NCI-H82 (cell line): ENCODE data around the gene CAMK2B.

Experiments
- DNase-seq: peaks from one replicate; lab custom pipeline; 2025; lab: John Stamatoyannopoulos, UW

Gene CAMK2B

DNA sequence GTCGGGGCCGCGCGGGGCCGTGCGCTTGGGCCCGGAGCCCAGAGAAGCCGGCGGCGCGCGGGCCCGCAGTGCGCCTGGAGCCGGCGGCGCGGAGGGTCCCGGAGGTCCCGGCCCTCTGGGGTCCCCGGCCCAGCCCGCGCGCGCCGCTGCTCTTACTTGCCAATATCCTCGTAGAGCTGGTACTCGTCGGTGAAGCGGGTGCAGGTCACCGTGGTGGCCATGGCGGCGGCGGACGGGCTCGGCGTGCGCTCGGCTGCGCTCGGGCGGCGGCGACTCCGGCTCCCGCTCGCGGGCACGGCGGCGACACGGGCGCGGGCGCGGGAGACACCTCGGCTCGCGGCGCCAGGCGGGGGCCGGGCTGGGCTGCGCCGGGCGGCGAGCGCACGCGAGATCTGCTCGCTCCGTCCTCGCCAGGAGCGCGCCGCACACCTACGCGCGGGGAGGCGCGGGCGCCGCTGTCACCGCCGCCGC lies at the start of gene CAMK2B:
CAMK2B (minus strand) TSS at position 394 of the 471 bp plus-strand sequence; CDS start at position 221, 173 bp downstream.
- peak; percentile 22 for DNase-seq

DNA sequence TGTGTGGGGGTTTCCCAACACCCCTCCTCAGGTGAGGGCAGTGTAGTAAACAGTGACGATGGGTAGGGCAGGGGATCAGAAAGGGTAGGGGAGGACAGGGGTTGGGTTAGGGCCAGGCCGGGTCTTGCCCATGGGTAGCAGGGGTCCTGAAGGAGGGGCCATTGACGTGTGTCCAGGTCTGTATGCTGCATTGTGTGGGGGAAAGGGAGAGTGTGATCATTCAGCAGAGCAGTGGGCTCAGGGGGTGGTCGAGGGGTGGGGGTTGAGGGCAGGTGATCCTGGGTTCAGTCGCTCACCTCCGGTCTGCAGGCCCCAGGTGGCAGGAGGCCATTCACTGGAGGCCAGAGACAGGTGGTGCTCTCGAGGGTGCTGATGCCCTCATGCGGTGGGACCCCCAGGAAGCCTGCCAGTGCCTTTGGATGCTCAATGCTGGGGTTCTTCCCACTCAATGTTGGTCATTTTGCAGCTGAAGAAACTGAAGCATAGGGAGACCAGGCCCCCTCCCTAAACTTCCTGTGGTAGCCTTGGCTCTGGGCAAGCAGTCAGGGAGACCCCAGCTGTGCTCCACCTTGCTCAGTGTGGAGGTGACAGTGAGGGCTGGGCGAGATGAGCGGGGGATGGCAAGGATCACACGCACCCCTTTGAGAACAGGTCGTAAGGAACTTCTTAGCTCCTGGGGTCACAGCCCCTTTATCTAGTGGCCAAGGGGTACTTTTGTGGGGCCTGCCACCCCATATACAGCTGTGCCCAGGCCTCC lies 48.8 kb upstream of the CAMK2B start:
- DNase-seq, result no peak

GRCh38 chr7:44373418-44373740 lies 48.0 kb upstream of the CAMK2B start:
- DNase-seq, result no peak

DNA sequence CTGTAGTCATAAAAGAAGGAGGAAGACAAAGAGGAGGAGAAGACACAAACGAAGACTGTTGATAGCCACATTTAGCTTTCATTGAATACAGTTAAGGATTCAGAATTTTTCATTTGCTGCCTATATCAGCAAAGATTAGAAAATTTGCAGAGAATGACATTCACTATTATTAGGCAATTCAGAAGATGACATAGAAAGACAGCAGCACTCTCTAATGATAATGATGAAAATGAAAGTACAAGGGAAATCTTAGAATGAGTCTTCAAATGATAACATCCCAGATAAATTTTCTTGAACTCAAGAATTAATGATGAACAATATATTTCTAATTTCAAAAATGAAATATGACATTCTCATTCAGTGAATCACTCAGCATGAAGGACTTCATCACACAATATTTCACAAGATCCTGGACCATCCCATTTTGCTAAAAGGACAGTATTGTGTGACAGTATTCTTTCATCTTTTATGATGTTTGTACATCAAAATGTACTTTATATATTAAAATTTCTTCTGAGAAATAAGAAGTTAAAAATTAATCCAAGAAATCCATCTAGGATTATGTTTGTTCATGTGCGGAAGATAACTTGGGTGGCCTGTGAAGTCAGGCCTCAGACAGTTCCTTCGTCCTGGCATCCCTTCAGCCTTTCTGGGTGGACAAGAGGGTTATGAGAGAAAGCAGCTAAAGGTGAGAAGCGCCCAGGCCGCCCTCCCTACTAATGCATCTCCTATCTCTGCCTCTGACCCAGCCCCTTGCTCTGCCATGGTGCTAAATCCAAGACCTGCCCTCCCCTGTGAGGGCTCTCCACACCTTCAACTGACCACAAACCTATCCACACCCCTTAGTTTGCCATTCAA lies 47.4 kb upstream of the CAMK2B start:
- DNase-seq, result no peak

- DNase-seq, result no peak
Observed at GRCh38 chr7:44368885-44369284, 43.5 kb upstream of the CAMK2B start.

DNA sequence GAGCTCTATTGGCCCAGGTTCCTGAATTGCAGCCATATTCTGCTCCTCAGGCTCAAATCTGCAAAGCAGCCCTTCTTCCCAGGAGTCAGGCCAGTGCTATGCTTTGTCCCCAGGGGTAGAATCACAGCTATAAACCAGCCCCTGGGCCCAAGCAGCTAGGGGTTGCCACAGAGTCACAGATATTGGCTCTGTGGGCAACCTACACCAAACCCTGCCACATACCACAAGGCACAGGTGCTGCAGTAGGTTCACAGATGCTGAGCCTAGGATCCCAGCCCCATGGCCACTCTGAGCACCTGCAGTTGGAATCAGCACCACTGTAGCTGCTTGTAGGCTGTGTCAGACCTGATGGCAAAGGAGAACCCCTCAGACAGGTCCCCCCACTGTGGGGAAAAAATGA lies 43.1 kb upstream of the CAMK2B start:
- DNase-seq, result no peak

DNA sequence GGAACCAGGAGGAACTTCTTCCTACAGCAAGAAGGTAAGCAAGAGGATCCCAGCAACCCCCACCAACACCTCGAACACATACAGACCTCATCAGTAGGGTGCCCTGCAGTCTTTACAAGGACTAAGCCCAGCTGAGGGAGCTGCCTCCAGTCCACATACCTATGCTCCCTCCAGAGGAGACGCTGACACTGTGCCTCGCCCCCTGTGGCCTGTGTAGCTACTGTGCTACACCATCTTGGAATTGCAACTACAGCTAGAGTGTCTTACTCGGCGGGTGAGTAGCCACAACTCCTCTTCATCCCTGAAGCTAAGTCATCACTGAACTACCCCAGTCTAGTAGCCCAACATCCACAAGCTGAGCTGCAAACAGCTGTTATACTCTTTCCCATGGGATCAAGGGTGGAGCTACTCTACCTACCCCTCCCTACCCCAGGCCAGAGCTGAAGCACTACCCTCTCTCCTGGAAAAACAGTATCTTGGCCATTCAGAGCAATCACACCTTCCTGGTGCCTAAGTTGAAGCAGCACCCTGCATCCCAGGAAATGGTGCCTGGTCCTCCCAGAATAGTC lies 42.2 kb upstream of the CAMK2B start:
- no peak for DNase-seq

- DNase-seq, result no peak
Observed at GRCh38 chr7:44366986-44367385, 41.6 kb upstream of the CAMK2B start.

DNA sequence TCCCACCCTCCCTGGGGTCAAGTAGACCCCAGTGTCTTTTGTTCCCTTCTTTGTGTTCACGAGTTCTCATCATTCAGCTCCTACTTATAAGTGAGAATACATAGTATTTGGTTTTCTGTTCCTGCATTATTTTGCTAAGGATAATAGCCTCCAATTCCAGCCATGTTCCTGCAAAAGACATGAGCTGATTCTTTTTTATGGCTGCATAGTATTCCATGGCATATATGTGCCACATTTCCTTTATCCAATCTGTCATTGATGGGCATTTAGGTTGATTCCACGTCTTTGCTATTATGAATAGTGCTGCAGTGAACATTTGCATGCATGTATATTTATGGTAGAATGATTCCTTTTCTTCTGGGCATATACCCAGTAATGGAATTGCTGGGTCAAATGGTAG lies 28.3 kb upstream of the CAMK2B start:
- no peak for DNase-seq

GRCh38 chr7:44348851-44349781 lies 23.7 kb upstream of the CAMK2B start:
- peak; percentile 43 for DNase-seq

DNA sequence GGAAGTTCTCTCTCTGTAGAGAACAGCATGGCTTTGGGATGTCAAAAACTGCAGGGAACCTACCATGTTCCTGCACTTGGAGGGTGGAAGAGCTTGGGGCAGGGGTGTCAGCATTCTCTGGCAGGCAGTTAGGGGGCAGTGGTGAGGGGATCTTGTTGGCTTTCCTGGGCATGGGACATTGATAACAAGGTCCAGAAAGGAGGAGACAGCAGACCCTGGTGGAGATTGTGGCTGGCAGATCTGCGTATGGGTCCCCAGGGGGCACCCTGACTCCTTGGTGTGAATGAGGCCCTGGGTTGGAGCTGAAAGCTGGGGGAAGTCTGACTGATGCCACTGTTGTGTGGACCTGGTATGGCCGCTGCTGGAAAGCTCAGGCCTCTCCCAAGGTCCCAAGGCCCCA lies 22.9 kb upstream of the CAMK2B start:
- peak; percentile 35 for DNase-seq

GRCh38 chr7:44347546-44348114 lies 22.2 kb upstream of the CAMK2B start:
- DNase-seq, result no peak

- no peak for DNase-seq
Observed at GRCh38 chr7:44346063-44346462, 20.7 kb upstream of the CAMK2B start.

DNA sequence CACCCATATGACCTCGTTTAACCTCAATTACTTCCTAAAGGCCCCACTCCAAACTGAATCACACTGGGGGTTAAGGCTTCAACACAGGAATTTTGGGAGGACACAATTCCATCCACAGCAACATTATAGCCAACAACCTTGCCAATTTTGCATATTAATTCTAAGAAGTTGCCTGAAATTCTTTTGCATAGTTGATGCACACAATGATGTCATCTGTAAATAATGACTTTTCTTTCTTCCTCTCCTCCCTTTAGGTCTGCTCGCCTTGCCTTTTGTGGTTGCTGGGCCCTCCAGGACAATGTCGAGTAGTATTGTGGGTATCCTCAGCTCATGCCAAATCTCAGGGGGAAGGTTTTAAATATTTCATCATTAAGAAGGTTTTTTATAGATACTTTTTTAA lies 16.0 kb upstream of the CAMK2B start:
- DNase-seq, result no peak

- no peak for DNase-seq
Observed at GRCh38 chr7:44338600-44338999, 13.2 kb upstream of the CAMK2B start.

DNA sequence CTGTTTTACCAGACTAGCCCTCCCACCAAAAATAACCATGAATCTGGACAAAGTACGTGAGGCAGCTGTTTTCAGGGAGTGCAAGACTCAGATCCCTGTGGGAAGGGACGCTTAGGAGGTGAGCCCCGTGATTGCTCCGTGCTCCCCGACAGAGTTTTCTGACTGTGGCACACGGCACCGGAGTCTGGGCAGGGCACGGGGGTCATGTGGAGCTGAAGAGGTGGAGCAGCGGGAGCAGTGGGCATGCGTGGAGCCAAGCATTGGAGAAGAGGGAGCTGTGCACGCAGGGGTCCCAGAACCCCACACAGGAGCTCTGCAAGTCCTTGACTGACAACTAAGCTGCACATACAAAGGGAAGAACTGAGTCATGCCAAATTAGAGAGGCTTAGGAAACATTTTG lies 11.1 kb upstream of the CAMK2B start:
- DNase-seq, result no peak

DNA sequence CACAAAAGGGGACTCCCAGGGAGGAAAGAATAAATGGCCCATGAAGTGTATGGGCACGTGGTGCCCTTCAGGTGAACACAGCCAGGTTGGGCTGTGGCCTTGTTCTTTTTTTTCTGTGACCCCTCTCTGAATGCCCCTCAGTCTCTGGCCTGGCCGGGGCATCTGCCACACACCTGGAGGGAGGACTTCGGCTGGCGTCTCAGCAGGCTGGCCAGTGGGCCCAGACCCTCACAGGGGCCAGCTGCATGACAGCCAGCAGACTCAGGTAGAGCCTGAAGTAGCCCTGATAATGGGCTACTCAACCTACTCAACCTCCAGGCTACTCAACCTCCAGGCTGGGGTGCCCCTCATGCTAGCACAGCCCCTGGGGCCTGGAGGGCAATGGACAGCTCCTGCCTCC lies 9.8 kb upstream of the CAMK2B start:
- no peak for DNase-seq

- DNase-seq, result no peak
Observed at GRCh38 chr7:44334734-44335097, 9.3 kb upstream of the CAMK2B start.

GRCh38 chr7:44333911-44334733 lies 8.7 kb upstream of the CAMK2B start:
- DNase-seq, result no peak

DNA sequence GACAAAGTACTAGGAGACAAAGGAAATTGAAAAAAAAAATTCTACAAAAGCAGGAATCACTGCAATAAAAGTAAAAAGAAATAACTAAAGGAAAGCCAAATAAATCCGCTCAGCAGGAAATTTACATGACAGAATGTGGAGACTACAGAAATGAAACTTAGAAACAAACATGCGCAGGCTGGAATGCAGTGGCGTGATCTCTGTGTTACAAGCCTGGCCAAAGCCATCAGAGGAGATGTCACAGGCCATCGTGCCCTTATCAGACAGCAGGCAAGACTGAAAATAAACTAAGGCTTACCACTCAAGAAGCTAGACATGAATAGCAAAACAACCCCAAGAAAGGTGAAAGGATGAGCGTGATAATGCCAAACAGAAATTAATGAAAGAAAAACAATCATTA lies 6.3 kb upstream of the CAMK2B start:
- no peak for DNase-seq

DNA sequence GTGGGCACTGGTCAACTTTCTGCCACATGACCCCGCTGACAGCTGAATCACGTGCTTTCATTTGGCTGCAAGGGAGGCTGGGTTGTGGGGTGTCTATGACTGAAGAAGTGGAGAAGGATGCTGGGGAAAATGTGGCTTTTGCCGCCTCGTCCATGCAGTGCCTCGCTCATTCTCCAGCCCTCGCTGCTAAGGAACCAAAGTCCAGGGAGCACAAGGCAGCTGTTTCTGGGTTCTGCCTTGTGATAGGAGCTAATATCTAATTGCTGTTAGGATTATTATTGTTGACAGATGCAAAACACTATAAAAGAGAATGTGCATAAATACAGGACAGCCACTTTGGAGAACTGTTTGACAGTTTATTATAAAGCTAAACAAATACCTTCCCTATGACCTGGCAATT lies 4.9 kb upstream of the CAMK2B start:
- DNase-seq, result no peak
